HG03025 (cell line): ENCODE data around the gene ENTHD1.

Experiments
- ATAC-seq: cut with Tn5 transposase; IDR thresholded peaks from one replicate; pipeline ENCODE4 v1.9.1; 2021; ENCODE audit warnings: mild to moderate bottlenecking, moderate library complexity; ENCODE audit not compliant: unreplicated experiment, low FRiP score

The ENTHD1 gene

GRCh38 chr22:39699631-39700360, 193.8 kb downstream of the ENTHD1 start:
- no peak for ATAC-seq

GRCh38 chr22:39697790-39698430, 195.7 kb downstream of the ENTHD1 start:
- no peak for ATAC-seq

GRCh38 chr22:39693943-39694500, 199.5 kb downstream of the ENTHD1 start:
- no peak for ATAC-seq
